ENCODE results near the gene RPGR.

DNA sequence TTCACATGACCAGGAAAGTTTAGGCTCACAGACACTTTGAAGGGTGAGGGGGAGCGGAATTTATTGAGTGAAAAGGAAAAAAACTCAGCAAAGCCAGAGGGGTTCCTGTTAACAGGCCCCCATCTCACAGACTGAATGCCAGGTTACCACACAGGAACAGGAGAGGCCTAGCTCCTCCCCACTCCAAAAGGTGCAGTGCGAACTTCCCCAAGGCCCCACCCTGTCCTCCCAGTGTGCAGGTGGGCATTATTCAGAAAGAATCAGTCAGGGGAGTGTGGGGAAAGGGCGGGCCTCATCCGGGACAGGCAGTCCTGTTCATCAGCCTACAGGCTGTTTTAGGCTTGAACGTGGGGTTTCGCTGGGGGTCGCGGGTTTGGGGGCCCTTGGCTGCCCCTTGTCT lies 29.1 kb upstream of the RPGR start:
- no peak for TF ChIP-seq POLR2A (IDR thresholded peaks at IDR 0.05)
- TF ChIP-seq, protein P1, sequence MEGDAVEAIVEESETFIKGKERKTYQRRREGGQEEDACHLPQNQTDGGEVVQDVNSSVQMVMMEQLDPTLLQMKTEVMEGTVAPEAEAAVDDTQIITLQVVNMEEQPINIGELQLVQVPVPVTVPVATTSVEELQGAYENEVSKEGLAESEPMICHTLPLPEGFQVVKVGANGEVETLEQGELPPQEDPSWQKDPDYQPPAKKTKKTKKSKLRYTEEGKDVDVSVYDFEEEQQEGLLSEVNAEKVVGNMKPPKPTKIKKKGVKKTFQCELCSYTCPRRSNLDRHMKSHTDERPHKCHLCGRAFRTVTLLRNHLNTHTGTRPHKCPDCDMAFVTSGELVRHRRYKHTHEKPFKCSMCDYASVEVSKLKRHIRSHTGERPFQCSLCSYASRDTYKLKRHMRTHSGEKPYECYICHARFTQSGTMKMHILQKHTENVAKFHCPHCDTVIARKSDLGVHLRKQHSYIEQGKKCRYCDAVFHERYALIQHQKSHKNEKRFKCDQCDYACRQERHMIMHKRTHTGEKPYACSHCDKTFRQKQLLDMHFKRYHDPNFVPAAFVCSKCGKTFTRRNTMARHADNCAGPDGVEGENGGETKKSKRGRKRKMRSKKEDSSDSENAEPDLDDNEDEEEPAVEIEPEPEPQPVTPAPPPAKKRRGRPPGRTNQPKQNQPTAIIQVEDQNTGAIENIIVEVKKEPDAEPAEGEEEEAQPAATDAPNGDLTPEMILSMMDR (IDR thresholded peaks at IDR 0.05), result no peak

Measured in adrenal gland (tissue), 5 donors.